ENCODE results near the gene SULF2. TPM values are rescaled to one million over a fixed set of nuclear protein-coding genes. Genes with fewer than 3 reads are reported as not detected.

Gene SULF2
- total RNA-seq, 4 donors from 2014 or later = 41.2 to 177 (median 62.3) TPM

- H3K36me3 ChIP-seq = peaks cover 9 to 95% of the 10 kb centered on the region in 2 donors
- H3K9me3 ChIP-seq = no peaks in the 10 kb centered on the region
- H3K4me3 ChIP-seq = no peak overlapping the region
- TF ChIP-seq POLR2AphosphoS5 (IDR thresholded peaks at IDR 0.05) (no peak), CTCF (IDR thresholded peaks at IDR 0.05) (no peak), POLR2A (IDR thresholded peaks at IDR 0.05) (no peak), EP300 (IDR thresholded peaks at IDR 0.05) (no peak)
- H3K4me1 ChIP-seq = no peaks in the 10 kb centered on the region
- no peaks in the 10 kb centered on the region for H3K27me3 ChIP-seq
- WGBS, 2 donors (ENCODE audit: low coverage in 1 of 2) = 60 to 77% methylated on average over 2 to 3 of the region's 3 CpGs
- ATAC-seq = no peak
- H3K27ac ChIP-seq = no peak overlapping the region
Observed at GRCh38 chr20:47652301-47652700, 133.0 kb downstream of the SULF2 start.

DNA sequence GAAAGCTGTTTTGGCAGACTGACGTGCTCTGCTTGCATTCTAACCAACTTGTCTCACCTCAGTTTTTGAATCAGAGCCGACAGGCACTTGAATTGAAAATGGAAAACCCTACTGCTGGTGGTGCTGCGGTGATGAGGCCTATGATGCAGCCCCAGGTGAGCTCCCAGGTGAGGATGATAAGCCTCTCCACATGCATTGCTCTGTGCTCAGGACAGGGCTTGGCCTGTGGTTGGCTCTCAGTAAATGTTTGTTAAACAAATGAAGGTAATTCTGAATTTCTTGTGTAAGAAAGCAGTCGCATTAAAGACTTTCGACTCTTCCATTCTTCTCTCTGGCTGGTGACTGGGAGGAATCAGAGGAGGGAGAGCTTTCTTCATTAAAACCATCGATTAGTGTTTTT, 136.3 kb downstream of the SULF2 start:
- H3K9me3 ChIP-seq = no peaks in the 10 kb centered on the region
- no peaks in the 10 kb centered on the region for H3K27me3 ChIP-seq
- WGBS, 2 donors (ENCODE audit: low coverage in 1 of 2) = 69 to 75% methylated on average over 5 to 6 of the region's 6 CpGs
- peaks cover 4 to 99% of the 10 kb centered on the region in 2 donors for H3K36me3 ChIP-seq
- no peak for ATAC-seq
- no peak overlapping the region for H3K4me3 ChIP-seq
- H3K4me1 ChIP-seq = no peaks in the 10 kb centered on the region
- TF ChIP-seq POLR2A (IDR thresholded peaks at IDR 0.05) (no peak), POLR2AphosphoS5 (IDR thresholded peaks at IDR 0.05) (no peak), EP300 (IDR thresholded peaks at IDR 0.05) (no peak), CTCF (IDR thresholded peaks at IDR 0.05) (no peak)
- no peak overlapping the region for H3K27ac ChIP-seq

DNA sequence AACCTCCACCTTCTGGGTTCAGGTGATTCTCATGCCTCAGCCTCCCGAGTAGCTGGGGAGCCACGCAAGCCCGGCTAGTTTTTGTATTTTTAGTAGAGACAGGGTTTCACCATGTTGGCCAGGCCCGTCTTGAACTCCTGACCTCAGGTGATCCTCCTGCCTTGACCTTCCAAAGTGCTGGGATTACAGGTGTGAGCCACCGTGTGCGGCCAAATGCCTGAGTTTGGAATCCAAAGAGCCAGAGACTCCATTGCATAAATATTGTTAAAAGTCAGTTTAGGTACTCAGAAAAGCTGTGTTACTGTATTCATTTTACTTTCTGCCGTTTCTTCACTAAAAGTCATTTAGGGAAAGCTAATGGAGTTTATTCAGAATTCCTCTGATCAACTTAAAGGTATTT, 137.3 kb downstream of the SULF2 start:
- ATAC-seq = no peak
- Histone ChIP-seq H3K4me1 (no peaks in the 10 kb centered on the region), H3K36me3 (peaks cover 0 to 99% of the 10 kb centered on the region in 2 donors), H3K4me3 (no peak overlapping the region), H3K27ac (no peak overlapping the region), H3K27me3 (no peaks in the 10 kb centered on the region), H3K9me3 (no peaks in the 10 kb centered on the region)
- TF ChIP-seq POLR2AphosphoS5 (IDR thresholded peaks at IDR 0.05) (no peak), EP300 (IDR thresholded peaks at IDR 0.05) (no peak), CTCF (IDR thresholded peaks at IDR 0.05) (no peak), POLR2A (IDR thresholded peaks at IDR 0.05) (no peak)
- WGBS, 2 donors (ENCODE audit: low coverage in 1 of 2) = 87 to 95% methylated on average over 3 to 6 of the region's 7 CpGs

DNA sequence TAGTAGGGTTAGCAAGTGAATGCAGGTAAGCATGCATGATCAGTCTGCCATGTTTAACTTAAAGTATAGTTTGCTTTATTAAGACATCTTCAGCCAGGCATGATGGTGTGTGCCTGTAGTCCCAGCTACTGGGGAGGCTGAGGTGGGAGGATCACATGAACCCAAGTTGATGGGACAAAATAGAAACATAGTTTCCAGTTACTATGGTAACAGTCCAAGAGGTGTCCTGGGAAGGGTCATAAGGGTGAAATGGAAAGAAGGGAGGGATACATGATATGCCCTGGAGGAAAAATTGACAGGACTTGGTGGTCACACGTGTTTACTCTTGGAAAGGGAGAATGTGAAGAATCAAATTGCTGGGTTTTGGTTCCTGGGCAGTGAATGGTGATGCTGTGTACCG, 139.6 kb downstream of the SULF2 start:
- 80 to 100% methylated on average over 1 to 2 of the region's 2 CpGs for WGBS, 2 donors (ENCODE audit: low coverage in 1 of 2)
- no peak for TF ChIP-seq CTCF (IDR thresholded peaks at IDR 0.05)
- no peak for TF ChIP-seq EP300 (IDR thresholded peaks at IDR 0.05)
- no peak for TF ChIP-seq POLR2A (IDR thresholded peaks at IDR 0.05)
- no peak for TF ChIP-seq POLR2AphosphoS5 (IDR thresholded peaks at IDR 0.05)
- H3K4me1 ChIP-seq = no peaks in the 10 kb centered on the region
- no peak for ATAC-seq
- H3K9me3 ChIP-seq = no peaks in the 10 kb centered on the region
- no peak overlapping the region for H3K4me3 ChIP-seq
- no peak overlapping the region for H3K27ac ChIP-seq
- H3K27me3 ChIP-seq = no peaks in the 10 kb centered on the region
- H3K36me3 ChIP-seq = peaks cover 0 to 98% of the 10 kb centered on the region in 2 donors

DNA sequence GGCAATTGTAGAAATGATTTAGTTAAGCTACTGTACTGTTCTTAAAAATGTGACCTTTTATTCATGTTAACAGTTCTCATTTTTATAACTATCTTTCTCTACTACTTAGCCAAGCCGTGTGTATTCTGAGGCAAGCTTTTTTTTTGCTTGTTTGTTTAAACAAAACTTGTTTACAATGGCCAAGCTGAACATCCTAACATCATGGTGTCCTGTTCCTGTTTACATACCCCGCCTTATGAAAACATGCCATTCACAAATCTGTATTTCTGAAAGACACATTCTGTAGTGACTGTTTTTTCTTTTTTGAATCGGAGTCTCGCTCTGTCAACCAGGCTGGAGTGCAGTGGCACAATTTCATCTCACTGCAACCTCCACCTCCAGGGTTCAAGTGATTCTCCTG, 142.7 kb downstream of the SULF2 start:
- H3K4me3 ChIP-seq = no peak overlapping the region
- no peak for ATAC-seq

More for the DNA sequence above, 142.7 kb downstream of the SULF2 start:
- Histone ChIP-seq H3K27me3 (no peaks in the 10 kb centered on the region), H3K36me3 (peaks cover 0 to 98% of the 10 kb centered on the region in 2 donors), H3K9me3 (no peaks in the 10 kb centered on the region), H3K4me1 (no peaks in the 10 kb centered on the region), H3K27ac (no peak overlapping the region)
- no peak for TF ChIP-seq POLR2A (IDR thresholded peaks at IDR 0.05)
- no peak for TF ChIP-seq CTCF (IDR thresholded peaks at IDR 0.05)
- TF ChIP-seq EP300 (IDR thresholded peaks at IDR 0.05) = no peak
- TF ChIP-seq POLR2AphosphoS5 (IDR thresholded peaks at IDR 0.05) = no peak
- WGBS, 2 donors (ENCODE audit: low coverage in 1 of 2) = 71 to 92% methylated on average over 2 to 4 of the region's 4 CpGs
